ENCODE results near the gene LYRM4. TPM values are rescaled to one million over a fixed set of nuclear protein-coding genes. Genes with fewer than 3 reads are reported as not detected.

The LYRM4 gene
- total RNA-seq, 1 experiment from 2014 or later, result 52.8 TPM

DNA sequence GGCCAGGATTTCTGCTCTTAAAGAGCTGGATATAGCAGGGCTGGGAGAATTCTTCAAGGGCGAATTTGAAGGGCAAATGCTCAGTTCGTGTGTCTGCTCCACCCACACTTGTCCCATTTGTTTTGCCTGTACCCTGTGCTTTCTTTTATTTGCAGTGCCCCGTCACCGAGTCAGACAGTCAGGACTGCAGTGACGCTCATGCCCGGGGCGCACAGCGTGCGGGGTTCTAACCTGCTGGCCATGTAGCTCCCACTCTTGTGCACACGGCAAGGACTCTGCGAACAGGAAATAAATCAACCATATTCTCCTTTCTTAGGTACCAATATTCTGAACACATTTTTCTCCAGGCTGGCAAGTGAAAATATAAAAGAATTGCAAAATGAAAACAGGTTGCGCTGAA lies 17.7 kb downstream of the LYRM4 start:
- H3K36me3 Mint-ChIP-seq (ENCODE audit: insufficient read depth, unreplicated experiment), result peaks cover 5% of the 10 kb centered on the region
- Histone ChIP-seq H3K4me3 (ENCODE audit: low read depth, low read length) (no peak overlapping the region), H3K27me3 (replicated peaks; ENCODE audit: control insufficient read depth, insufficient read depth, low read length) (no peaks in the 10 kb centered on the region), H3K9me3 (no peaks in the 10 kb centered on the region), H3K36me3 (ENCODE audit: control insufficient read depth, insufficient read depth, low read length) (peaks cover 2% of the 10 kb centered on the region), H3K4me1 (no peaks in the 10 kb centered on the region)
- no peaks in the 10 kb centered on the region for H3K4me1 Mint-ChIP-seq (ENCODE audit: low read depth, unreplicated experiment)
- TF ChIP-seq, protein P1, sequence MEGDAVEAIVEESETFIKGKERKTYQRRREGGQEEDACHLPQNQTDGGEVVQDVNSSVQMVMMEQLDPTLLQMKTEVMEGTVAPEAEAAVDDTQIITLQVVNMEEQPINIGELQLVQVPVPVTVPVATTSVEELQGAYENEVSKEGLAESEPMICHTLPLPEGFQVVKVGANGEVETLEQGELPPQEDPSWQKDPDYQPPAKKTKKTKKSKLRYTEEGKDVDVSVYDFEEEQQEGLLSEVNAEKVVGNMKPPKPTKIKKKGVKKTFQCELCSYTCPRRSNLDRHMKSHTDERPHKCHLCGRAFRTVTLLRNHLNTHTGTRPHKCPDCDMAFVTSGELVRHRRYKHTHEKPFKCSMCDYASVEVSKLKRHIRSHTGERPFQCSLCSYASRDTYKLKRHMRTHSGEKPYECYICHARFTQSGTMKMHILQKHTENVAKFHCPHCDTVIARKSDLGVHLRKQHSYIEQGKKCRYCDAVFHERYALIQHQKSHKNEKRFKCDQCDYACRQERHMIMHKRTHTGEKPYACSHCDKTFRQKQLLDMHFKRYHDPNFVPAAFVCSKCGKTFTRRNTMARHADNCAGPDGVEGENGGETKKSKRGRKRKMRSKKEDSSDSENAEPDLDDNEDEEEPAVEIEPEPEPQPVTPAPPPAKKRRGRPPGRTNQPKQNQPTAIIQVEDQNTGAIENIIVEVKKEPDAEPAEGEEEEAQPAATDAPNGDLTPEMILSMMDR (IDR thresholded peaks at IDR 0.05; ENCODE audit: insufficient read depth in 1 of 2, low read depth in 1 of 2, low read length in 1 of 2, severe bottlenecking in 1 of 2, unreplicated experiment in 1 of 2), result no peak
- POLR2A ChIA-PET, result no interaction called here
- BruUV-seq (replicated peaks), result no TSS peak
- H3K4me3 Mint-ChIP-seq (ENCODE audit: unreplicated experiment), result no peak overlapping the region
- intact Hi-C loops (cut with micrococcal nuclease; ENCODE audit: unreplicated experiment), result no loop called here
- no peak for DNase-seq
- H3K9me3 Mint-ChIP-seq (ENCODE audit: unreplicated experiment), result no peaks in the 10 kb centered on the region
- H3K27ac Mint-ChIP-seq (ENCODE audit: unreplicated experiment), result no peak overlapping the region
- CTCF ChIA-PET, result no interaction called here
- no peaks in the 10 kb centered on the region for H3K27me3 Mint-ChIP-seq (ENCODE audit: insufficient read depth, unreplicated experiment)

DNA sequence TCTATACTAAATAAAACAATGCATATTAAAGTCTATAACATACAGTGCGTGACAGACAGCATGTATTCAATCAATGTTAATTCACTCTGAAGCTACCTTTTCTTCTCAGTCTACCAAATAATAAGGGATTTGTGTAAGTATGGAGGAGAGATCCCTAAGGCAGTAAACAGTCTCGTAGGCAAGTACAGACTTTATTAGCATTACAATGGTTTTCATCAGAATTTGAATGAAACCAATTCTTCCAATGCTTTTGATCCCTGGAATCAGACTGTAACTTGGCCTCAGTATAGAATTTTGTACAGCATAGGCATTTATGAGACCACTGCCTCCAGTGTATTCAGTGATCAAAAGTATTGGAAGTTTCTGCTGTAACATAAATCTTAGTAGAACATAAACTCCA lies 19.5 kb downstream of the LYRM4 start:
- no TSS peak for BruUV-seq (replicated peaks)
- Histone ChIP-seq H3K36me3 (ENCODE audit: control insufficient read depth, insufficient read depth, low read length) (peaks cover 2% of the 10 kb centered on the region), H3K9me3 (no peaks in the 10 kb centered on the region), H3K4me3 (ENCODE audit: low read depth, low read length) (no peak overlapping the region), H3K27me3 (replicated peaks; ENCODE audit: control insufficient read depth, insufficient read depth, low read length) (no peaks in the 10 kb centered on the region), H3K4me1 (no peaks in the 10 kb centered on the region)
- intact Hi-C loops (cut with micrococcal nuclease; ENCODE audit: unreplicated experiment), result no loop called here
- H3K4me3 Mint-ChIP-seq (ENCODE audit: unreplicated experiment), result no peak overlapping the region
- CTCF ChIA-PET, result no interaction called here
- no peak overlapping the region for H3K27ac Mint-ChIP-seq (ENCODE audit: unreplicated experiment)
- H3K36me3 Mint-ChIP-seq (ENCODE audit: insufficient read depth, unreplicated experiment), result peaks cover 5% of the 10 kb centered on the region
- H3K4me1 Mint-ChIP-seq (ENCODE audit: low read depth, unreplicated experiment), result no peaks in the 10 kb centered on the region
- no peak for DNase-seq
- H3K27me3 Mint-ChIP-seq (ENCODE audit: insufficient read depth, unreplicated experiment), result no peaks in the 10 kb centered on the region
- H3K9me3 Mint-ChIP-seq (ENCODE audit: unreplicated experiment), result no peaks in the 10 kb centered on the region
- TF ChIP-seq, protein P1 (IDR thresholded peaks at IDR 0.05; ENCODE audit: insufficient read depth in 1 of 2, low read depth in 1 of 2, low read length in 1 of 2, severe bottlenecking in 1 of 2, unreplicated experiment in 1 of 2), result no peak
- POLR2A ChIA-PET, result no interaction called here

DNA sequence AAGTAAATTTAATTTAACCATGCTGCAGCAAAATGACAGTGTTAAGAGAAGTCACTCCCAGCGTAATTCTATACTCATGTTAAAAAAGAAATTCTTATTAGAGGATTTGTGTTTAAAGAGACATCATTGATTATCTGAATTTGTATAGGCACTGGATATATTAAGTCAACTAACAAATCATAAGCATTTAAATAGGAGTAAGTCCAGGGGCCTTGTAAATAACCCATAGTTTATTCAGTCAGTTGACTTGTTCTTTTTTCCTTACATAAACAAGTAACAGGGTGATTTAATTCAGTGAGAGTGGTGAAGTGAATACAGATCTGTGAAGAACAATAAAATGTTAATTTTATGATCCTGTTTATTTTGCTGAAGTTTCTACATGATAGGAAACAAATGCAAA lies 22.4 kb downstream of the LYRM4 start:
- no peaks in the 10 kb centered on the region; the same call in 1 of the 2 replicates for H3K36me3 ChIP-seq (ENCODE audit: control insufficient read depth, insufficient read depth, low read length)
- no peaks in the 10 kb centered on the region for H3K4me1 Mint-ChIP-seq (ENCODE audit: low read depth, unreplicated experiment)
- no TSS peak for BruUV-seq (replicated peaks)
- no peak overlapping the region for H3K27ac Mint-ChIP-seq (ENCODE audit: unreplicated experiment)
- H3K36me3 Mint-ChIP-seq (ENCODE audit: insufficient read depth, unreplicated experiment), result peaks cover 13% of the 10 kb centered on the region
- no peaks in the 10 kb centered on the region for H3K9me3 Mint-ChIP-seq (ENCODE audit: unreplicated experiment)
- H3K9me3 ChIP-seq, result no peaks in the 10 kb centered on the region
- DNase-seq, result no peak
- H3K4me1 ChIP-seq, result no peaks in the 10 kb centered on the region
- intact Hi-C loops (cut with micrococcal nuclease; ENCODE audit: unreplicated experiment), result no loop called here
- no peaks in the 10 kb centered on the region for H3K27me3 Mint-ChIP-seq (ENCODE audit: insufficient read depth, unreplicated experiment)
- TF ChIP-seq, protein P1 (IDR thresholded peaks at IDR 0.05; ENCODE audit: insufficient read depth in 1 of 2, low read depth in 1 of 2, low read length in 1 of 2, severe bottlenecking in 1 of 2, unreplicated experiment in 1 of 2), result no peak
- no peak overlapping the region for H3K4me3 Mint-ChIP-seq (ENCODE audit: unreplicated experiment)
- no peaks in the 10 kb centered on the region for H3K27me3 ChIP-seq (replicated peaks; ENCODE audit: control insufficient read depth, insufficient read depth, low read length)
- ChIA-PET POLR2A (no interaction called here), CTCF (no interaction called here)
- no peak overlapping the region for H3K4me3 ChIP-seq (ENCODE audit: low read depth, low read length)

Data from Caco-2 (cell line).